Stomach (tissue), 9 donors: ENCODE results near the gene ATRNL1. TPM values are rescaled to one million over a fixed set of nuclear protein-coding genes. Genes with fewer than 3 reads are reported as not detected.
"Not testable (repeated sequence)": the region's sequence is repeated elsewhere in the genome, so short reads cannot be mapped to it uniquely, and the experiment has no call there.

Experiments used
- DNase-seq, 2 donors: peaks; one replicate each; pipeline versions ENCODE4 v3.0.0 to v3.0.0-alpha.2; 2013 to 2019
- H3K27ac ChIP-seq, 5 donors: fragments of 200-600 bp in 4 of 5; sonication (generic) in 4 of 5; one replicate each; pipeline ENCODE4 v1.5.1; 2013 to 2019; ENCODE audit warnings: mild to moderate bottlenecking in 1 of 5, moderate library complexity in 1 of 5
- H3K27me3 ChIP-seq, 3 donors: fragments of 200-600 bp; sonication (generic); one replicate each; pipeline ENCODE4 v1.5.1; 2017 to 2019; ENCODE audit warnings: mixed run types in 1 of 3
- H3K36me3 ChIP-seq, 4 donors: fragments of 200-600 bp; sonication (generic); 1 replicate in 3 of 4; 2 replicates in 1 of 4; pipeline ENCODE4 v1.5.1; 2016 to 2019
- H3K4me1 ChIP-seq, 4 donors: fragments of 200-600 bp; sonication (generic); one replicate each; pipeline ENCODE4 v1.5.1; 2016 to 2019
- H3K4me3 ChIP-seq, 4 donors: fragments of 200-600 bp; sonication (generic) in 3 of 4; one replicate each; pipeline ENCODE4 v1.5.1; 2016 to 2019; ENCODE audit warnings: mild to moderate bottlenecking in 1 of 4
- H3K9me3 ChIP-seq, 4 donors: fragments of 200-600 bp; sonication (generic); one replicate each; pipeline ENCODE4 v1.5.1; 2016 to 2019
- CTCF ChIP-seq, 7 experiments: fragments of 450-650 bp in 4 of 7; fragments of 200-600 bp in 3 of 7; sonication (generic) in 3 of 7; IDR thresholded peaks; one replicate each; pipeline ENCODE4 v1.5.1; 2016 to 2019; ENCODE audit warnings: antibody characterized with exemption in 7 of 7, control low read depth in 2 of 7, mild to moderate bottlenecking in 1 of 7
- EP300 ChIP-seq: sonication (generic); formaldehyde crosslinking; IDR thresholded peaks from one replicate; pipeline ENCODE4 v1.6.1; 2017; ENCODE audit warnings: antibody characterized with exemption
- POLR2A ChIP-seq, 4 donors: fragments of 450-650 bp; IDR thresholded peaks; one replicate each; pipeline ENCODE4 v1.6.1; 2016; ENCODE audit warnings: antibody characterized with exemption in 4 of 4, control low read depth in 2 of 4, mild to moderate bottlenecking in 1 of 4, moderate library complexity in 1 of 4
- POLR2AphosphoS5 ChIP-seq, 3 donors: sonication (generic); formaldehyde crosslinking; IDR thresholded peaks; one replicate each; pipeline ENCODE4 v1.6.1; 2016; ENCODE audit warnings: antibody characterized with exemption in 3 of 3
- WGBS, 5 donors: extraction: QIAGEN DNeasy Blood & Tissue Kit in 3 of 5; methylation state at CpG; one replicate each; pipeline versions ENCODE4 v1.1.5 to v1.1.7; 2013 to 2018; 5-methylcytosine and 5-hydroxymethylcytosine counted together
- intact Hi-C: fragments of 100-400 bp; cut with DNase I; formaldehyde crosslinking; loops from one replicate; pipeline ENCODE4 v1.15.1; 2023; ENCODE audit warnings: low total_unique reads
- polyA plus RNA-seq, 3 donors: library from polyadenylated mRNA; stranded (reverse); fragments of 200-250 nt; gene quantifications; one replicate each; pipeline ENCODE4 v1.2.3, GENCODE V29; 2013
- total RNA-seq, 5 donors: library from RNA; depleted of rRNA; stranded (reverse); fragments of >200 nt; gene quantifications; one replicate each; pipeline versions ENCODE4 v1.1.0 to v1.2.3, GENCODE V29; 2014 to 2016
- donor health status: healthy with polysubstance abuse.
- donor health status: Bipolar disorder and iron deficiency.
- donor health status: healthy.

The ATRNL1 gene
- total and polyA plus RNA-seq, 8 donors: 0.12 to 50.7 (median 0.72) TPM; not detected in 1

DNA sequence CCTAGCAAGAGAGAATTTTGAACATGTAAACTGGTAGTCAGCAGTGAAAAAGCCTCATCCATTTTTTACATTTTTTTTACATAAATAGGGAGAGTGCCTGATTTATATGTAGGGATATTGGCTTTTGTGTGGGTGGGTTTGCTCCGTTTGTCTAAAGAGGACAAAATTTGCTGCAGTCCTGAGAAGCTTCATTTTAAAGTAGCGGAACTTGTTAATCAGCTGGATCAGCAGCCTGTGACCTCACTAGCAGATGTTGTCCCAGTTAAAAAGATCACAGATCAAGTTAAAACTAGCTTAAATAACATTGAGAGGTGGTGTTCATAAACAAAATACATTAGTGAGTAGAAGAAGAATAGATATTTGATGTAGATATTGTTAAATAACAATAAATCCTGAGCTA lies 2.6 kb downstream of the ATRNL1 start:
- Histone ChIP-seq H3K36me3 (no peaks in the 10 kb centered on the region), H3K9me3 (no peaks in the 10 kb centered on the region), H3K4me3 (no peak overlapping the region), H3K4me1 (peaks cover 9 to 31% (median 20%) of the 10 kb centered on the region in 4 donors), H3K27me3 (peaks cover 8 to 56% (median 33%) of the 10 kb centered on the region in 3 donors), H3K27ac (no peak overlapping the region)
- DNase-seq: no peak
- intact Hi-C loops: no loop called here
- WGBS, 5 donors: 57 to 71% (median 66%) methylated on average over 2 of the region's 2 CpGs
- no peak for TF ChIP-seq POLR2AphosphoS5 (IDR thresholded peaks at IDR 0.05)
- no peak for TF ChIP-seq CTCF (IDR thresholded peaks at IDR 0.05)
- no peak for TF ChIP-seq POLR2A (IDR thresholded peaks at IDR 0.05)
- no peak for TF ChIP-seq EP300

DNA sequence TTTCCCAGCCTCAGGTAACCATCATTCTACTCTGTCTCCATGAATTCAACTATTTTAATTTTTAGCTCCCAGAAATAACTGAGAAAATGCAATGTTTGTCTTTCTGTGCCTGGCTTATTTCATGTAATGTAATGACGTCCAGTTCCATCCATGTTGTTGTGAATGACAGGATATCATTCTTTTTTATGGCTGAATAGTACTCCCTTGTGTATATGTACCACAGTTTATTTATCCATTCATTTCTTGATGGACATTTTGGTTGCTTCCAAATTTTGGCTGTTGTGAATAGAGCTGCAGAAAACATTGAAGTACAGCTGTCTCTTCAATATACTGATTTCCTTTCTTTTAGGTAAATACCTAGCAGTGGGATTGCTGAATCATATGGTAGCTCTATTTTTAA lies 10.5 kb downstream of the ATRNL1 start:
- peaks cover 5 to 25% (median 14%) of the 10 kb centered on the region in 4 donors for H3K9me3 ChIP-seq
- 83 to 93% (median 88%) methylated on average over 1 of the region's 1 CpG for WGBS, 5 donors
- TF ChIP-seq CTCF (IDR thresholded peaks at IDR 0.05) (no peak), POLR2A (IDR thresholded peaks at IDR 0.05) (no peak), EP300 (no peak), POLR2AphosphoS5 (IDR thresholded peaks at IDR 0.05) (no peak)
- intact Hi-C loops: no loop called here
- no peak for DNase-seq
- peaks cover 0 to 15% (median 0%) of the 10 kb centered on the region in 3 donors for H3K27me3 ChIP-seq
- H3K4me3 ChIP-seq: no peak overlapping the region
- H3K27ac ChIP-seq: no peak overlapping the region
- no peaks in the 10 kb centered on the region for H3K4me1 ChIP-seq
- no peaks in the 10 kb centered on the region for H3K36me3 ChIP-seq

- H3K4me1 ChIP-seq, H3K27ac ChIP-seq, DNase-seq, H3K4me3 ChIP-seq, intact Hi-C loops, H3K36me3 ChIP-seq: not testable (repeated sequence)
- peaks cover 5 to 25% (median 14%) of the 10 kb centered on the region in 4 donors for H3K9me3 ChIP-seq
- peaks cover 0 to 15% (median 0%) of the 10 kb centered on the region in 3 donors for H3K27me3 ChIP-seq
- WGBS, 5 donors: 70 to 93% (median 84%) methylated on average over 5 of the region's 5 CpGs
Measured at GRCh38 chr10:115105411-115105810, 12.2 kb downstream of the ATRNL1 start.

DNA sequence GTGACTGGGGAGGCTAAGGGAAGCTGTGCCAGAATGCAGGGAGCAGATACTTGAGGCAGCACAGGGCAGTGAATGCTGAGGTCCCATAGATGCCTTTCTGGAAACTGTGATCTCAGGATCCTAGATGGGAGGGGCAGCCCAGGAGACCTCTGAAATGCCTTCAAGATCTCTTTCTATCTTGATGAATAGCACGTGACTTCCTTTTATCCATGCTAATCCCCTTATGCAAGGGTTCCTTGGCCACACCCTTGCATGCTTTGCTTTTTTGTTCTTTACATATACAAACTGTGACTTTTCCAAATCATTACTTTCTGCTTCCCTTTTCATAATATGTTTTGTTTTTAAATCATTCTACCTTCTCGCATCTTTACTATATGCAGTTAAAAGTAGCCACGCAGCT lies 14.7 kb downstream of the ATRNL1 start:
- TF ChIP-seq POLR2AphosphoS5 (IDR thresholded peaks at IDR 0.05) (no peak), POLR2A (IDR thresholded peaks at IDR 0.05) (no peak), EP300 (no peak), CTCF (IDR thresholded peaks at IDR 0.05) (no peak)
- Histone ChIP-seq H3K9me3 (peaks cover 5 to 25% (median 14%) of the 10 kb centered on the region in 4 donors), H3K4me1 (no peaks in the 10 kb centered on the region), H3K27ac (no peak overlapping the region), H3K4me3 (no peak overlapping the region), H3K27me3 (peaks cover 0 to 15% (median 0%) of the 10 kb centered on the region in 3 donors), H3K36me3 (no peaks in the 10 kb centered on the region)
- intact Hi-C loops: no loop called here
- WGBS, 5 donors: 68 to 83% (median 77%) methylated on average over 3 of the region's 3 CpGs
- DNase-seq: no peak

- intact Hi-C loops: no loop called here
Measured at GRCh38 chr10:115117301-115117700, 24.1 kb downstream of the ATRNL1 start.

More at GRCh38 chr10:115117301-115117700, 24.1 kb downstream of the ATRNL1 start:
- no peak overlapping the region for H3K4me3 ChIP-seq
- no peaks in the 10 kb centered on the region for H3K4me1 ChIP-seq
- WGBS, 5 donors: 64 to 77% (median 72%) methylated on average over 3 of the region's 3 CpGs
- H3K27ac ChIP-seq: no peak overlapping the region
- no peaks in the 10 kb centered on the region for H3K36me3 ChIP-seq
- H3K9me3 ChIP-seq: peaks cover 0 to 6% (median 0%) of the 10 kb centered on the region in 4 donors
- TF ChIP-seq POLR2AphosphoS5 (IDR thresholded peaks at IDR 0.05) (no peak), POLR2A (IDR thresholded peaks at IDR 0.05) (no peak), CTCF (IDR thresholded peaks at IDR 0.05) (no peak), EP300 (no peak)
- no peak for DNase-seq
- no peaks in the 10 kb centered on the region for H3K27me3 ChIP-seq
